ENCODE results near the gene SORCS3.

The SORCS3 gene

DNA sequence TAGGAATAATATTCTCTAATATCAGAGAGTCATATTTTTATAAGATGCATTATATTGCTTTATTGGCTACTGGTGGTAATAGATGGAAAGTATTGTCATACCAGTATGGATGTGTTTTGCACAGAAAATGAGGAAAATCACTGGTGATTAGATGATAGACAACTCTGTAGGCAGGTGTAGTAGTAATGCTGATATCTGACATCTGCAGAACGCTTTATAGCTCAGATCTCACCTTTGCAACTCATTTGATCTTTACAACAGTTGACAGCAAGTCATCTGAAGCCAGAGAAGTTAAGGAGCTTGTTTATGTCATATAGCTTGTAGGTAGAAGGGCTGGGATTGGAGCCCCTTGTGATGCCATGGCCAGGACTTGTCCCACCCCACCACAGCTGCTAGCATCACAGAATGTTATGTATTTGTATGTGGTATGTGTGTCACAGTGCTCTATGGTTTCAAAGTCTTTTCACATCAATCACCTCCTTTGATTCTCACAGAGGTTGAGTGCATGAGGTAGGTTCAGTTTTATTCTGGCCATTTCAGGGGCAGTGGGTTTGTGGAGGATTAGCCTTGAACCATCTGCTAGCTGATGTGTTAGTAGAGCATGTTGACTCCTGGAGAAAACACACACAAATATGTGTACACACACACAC is 140.0 kb downstream of the SORCS3 start:
- no peak for DNase-seq

DNA sequence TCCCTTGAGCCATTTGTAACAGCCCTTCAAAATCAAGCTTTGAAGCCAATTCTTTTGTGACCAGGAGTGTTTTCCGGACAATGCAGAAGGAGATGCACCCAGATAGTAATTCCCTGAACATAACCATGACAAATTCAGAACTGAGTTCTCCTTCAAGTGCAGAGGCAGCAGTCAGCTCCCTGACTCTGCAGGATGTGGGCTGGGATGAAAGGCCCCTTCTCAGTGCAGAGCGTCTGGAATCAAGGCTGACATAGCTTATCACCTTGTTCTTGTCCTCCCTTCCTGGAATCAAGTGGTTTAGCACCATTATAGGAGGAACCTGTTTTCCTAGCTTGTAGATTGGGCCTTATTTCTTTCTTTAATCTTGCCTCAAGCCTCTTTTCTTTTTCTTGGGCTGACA is 143.4 kb downstream of the SORCS3 start:
- DNase-seq = no peak

DNA sequence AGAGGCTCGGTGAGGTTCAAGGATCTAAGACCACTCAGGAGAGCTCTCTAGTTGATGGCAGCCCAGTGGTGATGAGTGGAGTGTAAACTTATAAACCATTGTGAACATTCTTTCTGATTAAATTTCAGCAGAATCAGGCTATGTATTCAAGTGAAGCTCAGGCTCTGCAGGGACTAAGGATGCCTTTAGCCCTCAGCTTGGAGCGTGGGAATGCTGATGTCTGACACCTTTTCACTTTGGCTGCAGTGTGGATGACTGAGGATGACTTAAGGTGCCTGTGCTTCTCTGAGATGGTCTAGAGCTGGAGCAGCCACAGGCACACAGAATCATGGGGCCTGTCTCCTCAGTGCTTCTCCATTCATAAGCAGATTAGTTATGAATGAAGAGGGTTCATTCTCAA is 150.4 kb downstream of the SORCS3 start:
- DNase-seq = no peak

DNA sequence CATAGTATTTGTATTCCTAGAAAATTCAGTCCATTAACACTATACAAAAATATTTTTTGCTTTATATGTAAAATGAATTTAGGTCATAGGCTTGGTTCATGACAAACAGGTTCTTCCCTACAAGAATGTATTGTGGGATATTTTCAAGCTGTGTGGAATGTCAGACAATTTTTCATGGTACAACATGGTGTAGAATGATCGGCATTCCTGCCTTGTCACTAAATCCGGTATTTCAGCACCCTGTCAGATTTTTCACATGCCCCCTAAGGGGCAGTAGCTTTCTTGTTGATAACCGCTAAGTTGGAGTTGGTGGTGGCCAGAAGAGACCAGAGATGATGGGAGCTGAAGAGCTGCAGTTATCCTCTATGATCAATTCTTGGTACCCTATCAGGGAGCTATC is 154.3 kb downstream of the SORCS3 start:
- DNase-seq = no peak

DNA sequence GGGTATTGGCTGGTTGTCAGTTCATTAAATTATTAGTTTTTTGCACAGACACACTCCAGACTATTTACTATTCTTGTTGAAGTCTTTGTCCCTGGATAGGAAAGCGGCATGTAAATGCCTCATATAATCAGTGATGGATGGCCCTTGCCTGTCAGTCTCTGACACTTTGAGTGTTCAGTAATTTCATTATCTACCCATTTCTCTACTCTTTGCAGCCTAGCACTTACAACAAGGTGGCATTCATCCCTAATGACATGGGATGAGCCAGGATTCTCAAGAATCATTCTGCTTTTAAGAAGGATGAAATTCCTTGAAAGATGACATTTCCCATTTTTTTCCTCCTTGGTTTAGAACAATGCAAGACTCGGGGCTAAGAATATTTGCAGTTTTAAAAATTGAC is 155.7 kb downstream of the SORCS3 start:
- DNase-seq = no peak

DNA sequence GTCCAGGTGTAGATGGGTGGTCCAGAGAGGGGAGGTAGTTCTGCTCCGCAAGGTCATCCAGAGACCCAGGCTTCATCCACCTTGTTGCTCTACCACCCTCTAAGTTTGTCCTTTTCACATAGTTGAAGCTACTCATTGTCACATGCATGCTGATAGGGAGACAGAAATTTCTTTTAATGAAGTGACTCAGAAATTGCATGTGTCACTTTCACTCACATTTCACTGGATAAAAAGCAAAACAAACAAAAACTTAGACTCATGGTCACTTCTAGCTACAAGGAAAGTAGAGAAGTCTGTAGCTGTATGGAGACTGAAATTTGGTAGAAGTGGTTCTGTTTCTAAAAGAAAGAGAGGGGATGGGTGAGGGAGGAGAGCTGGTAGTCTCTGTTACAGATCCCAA is 161.9 kb downstream of the SORCS3 start:
- DNase-seq = no peak

DNA sequence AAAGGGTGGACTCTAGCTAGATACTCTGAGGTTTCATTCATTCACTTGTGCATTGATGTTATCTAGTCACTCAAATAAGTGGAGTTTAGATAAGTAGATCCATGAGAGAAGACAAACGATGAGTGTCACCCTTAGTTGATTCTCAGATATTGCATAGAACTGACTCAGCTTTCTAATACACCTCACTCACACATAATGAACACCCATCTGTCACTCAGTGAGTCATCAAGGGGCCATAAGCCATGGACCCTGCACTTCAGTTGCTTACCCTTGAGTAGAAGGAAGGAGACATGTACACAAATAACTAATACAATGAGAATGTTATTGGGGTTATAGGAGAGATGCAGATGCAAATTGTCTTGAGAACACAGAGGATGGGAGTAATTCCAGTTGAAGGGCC is 163.8 kb downstream of the SORCS3 start:
- no peak for DNase-seq

DNA sequence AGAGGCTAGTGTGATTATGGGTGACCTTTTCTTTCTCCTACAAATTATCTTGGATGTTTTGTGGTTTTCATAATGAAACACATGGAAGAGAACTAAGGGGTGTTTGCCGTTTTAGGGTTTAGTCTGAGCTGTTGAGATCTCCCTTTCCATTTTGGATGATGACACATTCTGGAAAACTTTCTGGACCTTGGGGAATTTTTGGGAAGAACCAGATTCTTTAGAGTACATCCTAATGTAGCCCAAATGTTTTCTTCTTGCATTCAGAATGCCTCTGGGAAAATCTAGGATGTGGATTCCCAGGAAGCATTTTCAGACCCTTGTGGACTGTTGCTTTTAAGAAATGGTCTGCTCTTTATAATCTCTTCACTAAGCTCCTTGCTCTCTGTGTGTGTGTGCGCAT is 165.7 kb downstream of the SORCS3 start:
- DNase-seq = no peak

DNA sequence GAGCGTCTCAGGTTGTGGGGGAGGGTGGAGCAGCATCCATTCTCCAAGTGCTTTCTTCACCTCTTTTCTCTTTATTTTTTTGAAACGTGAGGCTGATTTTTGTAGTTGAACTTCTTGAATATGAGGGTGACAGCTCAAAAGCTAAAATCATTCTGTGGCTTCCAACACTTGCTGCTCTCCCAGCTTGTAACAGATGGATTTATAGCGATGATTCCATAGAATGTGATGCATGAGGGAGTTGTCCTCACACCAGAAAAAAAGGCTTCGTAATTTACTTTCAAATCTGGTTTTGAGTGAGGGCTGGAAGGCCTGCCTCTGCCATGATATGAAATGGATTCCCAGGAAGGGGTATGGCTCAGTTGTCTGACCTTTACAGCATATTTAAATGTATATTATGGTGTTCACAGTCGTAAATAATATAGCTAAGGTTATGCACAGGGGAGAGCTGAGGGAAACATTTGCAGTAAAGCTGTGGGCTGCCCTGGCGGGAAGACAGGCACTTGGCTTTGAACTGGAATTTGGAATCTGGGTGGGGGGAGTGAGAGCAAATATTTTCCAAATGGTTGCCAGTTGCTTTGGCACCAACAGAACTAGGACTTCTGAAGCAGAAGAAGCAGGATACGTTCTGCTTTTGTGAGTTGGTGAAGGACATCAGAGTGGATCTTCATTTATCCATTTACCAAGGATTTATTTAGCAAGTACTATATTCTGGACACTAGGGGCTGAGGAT is 166.7 kb downstream of the SORCS3 start:
- DNase-seq = no peak

DNA sequence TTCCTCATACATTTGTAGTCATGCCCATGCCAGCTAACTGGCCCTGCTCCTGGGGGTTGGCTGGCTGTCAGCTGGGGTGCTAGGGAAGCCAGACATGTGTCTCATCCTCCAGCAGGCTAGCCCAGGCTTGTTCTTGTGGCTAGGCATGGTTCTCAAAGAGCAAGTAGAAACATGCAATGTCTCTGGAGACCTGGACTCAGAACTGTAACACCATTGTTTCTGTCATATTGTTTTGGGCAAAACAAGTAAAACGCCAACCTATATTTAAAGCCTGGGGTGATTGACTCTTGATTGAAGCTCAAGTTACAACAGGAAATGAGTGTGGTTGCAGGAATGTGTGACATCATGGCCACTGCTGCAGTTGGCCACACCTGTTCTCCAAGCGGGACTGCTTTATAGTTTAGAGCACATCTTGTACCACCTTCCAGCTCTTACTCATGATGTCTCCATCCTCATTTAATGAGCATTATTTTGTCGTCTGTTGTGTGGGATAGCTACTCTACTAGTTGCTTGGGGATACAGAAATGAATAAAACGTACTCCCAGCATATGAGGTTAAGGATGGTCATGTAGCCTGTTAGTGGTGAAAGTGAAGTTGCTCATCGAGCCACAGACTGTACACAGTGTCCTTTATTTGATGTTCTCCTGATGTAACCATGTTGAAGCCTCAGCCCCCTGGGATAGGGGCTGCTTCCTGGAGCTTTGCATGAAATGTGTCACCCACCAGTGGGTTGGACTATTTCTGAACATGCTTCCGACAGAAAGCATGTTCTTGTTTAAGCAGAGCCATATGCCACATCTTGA is 168.4 kb downstream of the SORCS3 start:
- DNase-seq = no peak

DNA sequence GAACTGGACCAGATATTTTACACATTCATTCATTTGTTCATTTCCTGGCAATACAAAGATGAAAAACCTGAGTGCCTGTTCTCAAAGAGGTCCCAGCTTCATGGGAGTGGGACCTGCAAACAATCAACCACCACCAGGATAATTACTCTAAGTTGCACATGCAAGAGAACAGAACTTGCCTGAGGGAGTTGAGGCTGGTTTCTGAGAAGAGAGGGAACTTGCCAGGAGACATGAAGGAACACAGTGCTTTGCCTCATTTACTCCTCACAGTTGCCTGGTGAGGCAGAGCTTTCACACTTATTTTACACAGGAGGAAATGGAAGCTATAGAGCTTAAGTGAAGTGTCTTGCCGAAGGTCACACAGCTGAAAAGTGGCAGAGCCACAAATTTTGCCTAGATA is 170.1 kb downstream of the SORCS3 start:
- no peak for DNase-seq

DNA sequence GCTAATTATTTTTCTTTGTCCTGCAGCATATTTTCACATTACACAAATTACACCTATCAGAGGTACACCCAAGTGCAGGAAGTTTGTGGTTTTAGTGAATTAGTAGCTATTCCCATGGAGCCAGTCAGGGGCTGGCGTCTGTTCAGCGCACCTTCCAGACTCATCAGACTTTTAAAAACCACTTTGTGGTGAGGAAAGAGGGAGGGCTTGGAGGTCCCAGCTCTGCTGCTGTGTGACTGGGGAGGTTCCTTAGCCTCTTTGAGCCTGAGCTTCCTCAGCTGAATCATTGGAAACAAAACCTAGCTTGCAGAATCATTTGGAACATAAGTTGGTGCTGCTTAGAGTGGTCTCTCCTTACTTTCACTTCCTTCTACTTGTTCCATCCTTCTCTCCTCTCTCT is 175.4 kb downstream of the SORCS3 start:
- no peak for DNase-seq

DNA sequence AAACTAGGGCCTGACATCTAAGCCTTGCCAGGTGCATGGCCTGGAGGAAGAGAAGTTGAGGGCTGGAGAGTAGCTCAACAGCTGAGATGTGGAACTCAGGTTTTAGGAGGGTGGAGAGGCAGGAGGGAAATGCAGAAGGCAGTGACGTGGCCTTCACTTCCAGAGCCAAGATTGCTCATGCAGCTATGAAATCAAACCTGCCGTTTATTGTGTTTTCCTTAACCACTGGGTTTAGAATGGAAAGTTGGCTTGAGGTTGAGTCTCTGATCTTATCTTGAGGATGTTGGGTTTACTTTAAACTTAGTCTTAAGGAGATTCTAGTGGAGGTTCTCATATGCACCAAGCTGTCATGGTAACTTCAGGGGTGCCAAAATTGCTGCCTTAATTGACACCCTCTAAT is 178.6 kb downstream of the SORCS3 start:
- DNase-seq = no peak

DNA sequence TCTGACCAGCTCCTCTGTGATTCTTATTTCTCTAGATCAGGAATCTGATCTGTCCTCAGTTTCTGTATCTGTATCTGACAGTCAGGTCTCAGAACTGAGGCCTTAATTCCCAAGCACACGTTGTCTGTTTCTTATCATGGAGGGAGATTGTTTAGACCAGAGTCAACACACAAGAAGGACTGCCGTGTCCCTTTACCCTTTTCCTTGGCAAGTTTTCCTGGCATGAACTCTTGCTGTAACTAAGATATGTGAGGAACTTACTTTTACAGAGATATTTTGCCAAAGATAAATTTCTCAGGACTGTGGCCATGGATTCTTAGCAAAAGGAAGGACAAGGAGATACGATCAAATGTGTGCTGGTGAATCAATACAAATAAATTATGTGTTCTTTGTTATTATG is 181.0 kb downstream of the SORCS3 start:
- DNase-seq = no peak

DNA sequence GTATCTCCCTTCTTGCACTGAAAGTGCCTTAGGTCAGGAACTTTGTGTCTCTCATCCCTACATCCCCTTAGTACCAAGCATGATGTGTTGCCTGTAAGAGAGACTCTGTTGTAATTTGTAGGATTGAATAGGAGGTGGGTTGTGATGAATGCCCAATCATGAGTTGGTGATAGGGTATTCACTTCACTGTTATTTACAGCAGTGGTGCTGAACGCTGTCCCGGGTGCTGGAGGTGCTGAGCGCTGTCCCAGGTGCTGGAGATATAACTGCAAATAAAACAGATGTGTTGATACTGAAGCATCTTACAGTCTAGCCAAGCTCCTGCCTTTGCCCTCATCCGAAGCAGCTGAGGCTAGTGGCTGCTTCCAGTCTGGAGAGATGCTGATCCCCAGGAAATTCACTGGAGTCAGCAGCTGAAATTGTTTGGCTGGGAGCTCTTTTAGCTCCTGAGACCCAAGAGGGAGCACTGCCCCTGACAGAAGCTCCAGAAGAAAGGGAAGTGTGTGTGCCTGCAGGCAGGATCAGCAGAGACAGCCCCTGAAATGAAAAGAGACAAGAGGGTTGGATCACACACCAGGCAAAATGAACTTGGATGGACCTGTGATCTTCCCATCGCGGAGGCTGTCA is 183.4 kb downstream of the SORCS3 start:
- no peak for DNase-seq

DNA sequence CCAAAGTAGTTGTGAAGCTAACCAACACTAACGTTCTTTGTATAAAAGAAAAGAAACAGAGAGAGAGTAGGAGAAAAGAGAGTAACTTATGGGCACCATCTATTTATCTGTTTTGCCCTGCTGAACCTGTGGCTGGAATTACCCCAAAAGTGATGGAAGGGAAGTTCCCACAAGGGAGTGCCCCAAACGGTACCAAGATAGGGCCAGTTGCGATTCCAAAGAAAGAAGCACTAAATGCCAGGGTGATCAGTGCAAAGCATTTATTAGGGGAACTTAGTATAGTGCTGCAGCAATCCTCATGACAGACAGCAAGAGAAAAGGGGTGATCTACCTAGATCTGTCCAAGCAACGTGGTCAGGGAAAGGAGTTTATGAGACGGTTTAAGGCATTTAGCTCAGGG is 190.2 kb downstream of the SORCS3 start:
- no peak for DNase-seq

DNA sequence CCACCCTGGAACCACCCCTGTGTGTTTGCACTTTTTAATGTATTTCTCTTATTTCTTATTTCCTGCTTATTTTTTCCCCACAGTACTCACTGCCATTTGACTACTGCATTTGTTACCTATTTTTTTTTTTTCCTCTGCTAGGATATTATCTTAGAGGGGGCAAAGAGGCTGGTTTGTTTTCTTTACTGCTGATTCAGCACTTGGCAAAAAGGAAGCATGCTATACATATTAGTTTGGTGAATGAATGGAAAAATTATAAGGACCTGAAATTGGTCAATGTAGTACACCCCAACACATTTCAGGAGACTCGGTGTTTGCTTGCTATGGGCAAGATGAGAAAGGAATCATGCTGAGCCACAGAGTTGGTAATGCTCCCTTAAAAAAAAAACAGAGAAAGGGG is 193.5 kb downstream of the SORCS3 start:
- no peak for DNase-seq

DNA sequence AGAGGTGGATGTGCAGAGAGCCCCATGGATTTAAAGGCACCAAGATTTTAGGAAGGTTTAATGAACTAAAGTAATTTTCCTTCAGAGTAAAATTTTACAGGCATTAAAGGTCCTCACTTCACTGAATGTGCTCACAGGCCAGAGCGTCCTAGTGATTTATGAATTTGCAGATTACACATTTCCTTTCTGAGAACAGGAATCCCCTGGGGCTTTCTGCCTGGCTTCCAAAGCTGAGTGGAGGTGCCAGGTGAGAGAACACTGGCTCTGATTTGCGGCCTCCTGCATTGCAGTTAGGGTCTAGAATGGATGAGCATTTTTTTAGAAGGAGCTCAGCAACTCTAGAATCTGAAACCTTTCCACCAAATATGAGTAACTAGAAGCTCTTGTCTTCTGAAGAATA is 194.3 kb downstream of the SORCS3 start:
- no peak for DNase-seq

DNA sequence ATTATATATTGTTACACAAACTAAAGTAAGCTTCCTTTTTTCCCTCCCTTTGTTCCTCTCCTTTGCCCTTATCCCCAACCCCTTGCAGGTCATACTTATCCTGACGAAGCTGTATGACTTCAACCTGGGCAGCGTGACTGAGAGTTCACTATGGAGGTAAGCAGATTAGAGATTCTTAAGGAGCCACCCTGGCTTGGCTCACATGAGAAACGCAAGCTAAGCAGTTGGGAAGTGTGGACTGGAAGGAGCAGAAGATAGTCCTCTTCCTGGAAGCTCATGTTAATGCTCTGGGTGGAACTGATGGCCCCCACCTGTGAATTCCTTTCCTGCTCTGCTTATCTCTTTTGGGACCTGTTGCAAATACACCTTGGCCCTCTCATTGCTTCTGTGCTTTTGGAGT is 201.6 kb downstream of the SORCS3 start:
- no peak for DNase-seq

DNA sequence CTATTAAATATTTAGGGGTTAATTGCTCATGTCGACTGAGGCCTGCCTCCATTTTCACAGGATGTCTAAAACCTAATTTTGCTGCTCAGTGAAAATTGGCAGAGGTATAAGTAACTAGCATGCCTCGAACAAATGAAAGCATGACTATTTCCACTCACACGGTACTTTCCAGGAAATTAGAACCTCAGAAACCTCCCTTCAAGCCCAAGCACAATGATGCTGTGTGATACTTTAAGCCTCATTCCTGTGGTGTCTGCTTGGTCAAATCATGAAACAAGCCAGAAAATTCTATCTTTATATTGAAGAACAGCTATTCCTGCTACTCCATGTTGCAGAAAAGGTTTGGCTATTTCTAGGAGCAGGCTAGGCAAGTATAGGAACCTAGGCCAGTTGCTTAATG is 203.0 kb downstream of the SORCS3 start:
- no peak for DNase-seq

DNA sequence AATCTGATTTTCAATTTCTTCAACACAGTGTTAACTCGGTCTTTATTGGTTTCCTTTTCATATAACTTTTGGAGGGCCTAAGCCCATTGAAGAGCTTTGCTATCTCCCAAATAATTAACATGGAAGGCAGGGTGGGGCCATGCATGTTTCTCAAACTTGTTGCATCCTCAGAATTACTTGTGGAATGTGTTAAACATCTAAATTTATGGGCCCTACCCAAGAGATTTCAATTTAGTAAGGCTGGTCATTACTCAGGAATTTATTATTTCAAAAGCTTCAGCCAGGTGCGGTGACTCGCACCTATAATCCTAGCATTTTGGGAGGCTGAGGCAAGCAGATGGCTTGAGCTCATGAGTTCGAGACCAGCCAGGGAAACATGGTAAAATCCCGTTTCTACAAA is 208.9 kb downstream of the SORCS3 start:
- DNase-seq = no peak

DNA sequence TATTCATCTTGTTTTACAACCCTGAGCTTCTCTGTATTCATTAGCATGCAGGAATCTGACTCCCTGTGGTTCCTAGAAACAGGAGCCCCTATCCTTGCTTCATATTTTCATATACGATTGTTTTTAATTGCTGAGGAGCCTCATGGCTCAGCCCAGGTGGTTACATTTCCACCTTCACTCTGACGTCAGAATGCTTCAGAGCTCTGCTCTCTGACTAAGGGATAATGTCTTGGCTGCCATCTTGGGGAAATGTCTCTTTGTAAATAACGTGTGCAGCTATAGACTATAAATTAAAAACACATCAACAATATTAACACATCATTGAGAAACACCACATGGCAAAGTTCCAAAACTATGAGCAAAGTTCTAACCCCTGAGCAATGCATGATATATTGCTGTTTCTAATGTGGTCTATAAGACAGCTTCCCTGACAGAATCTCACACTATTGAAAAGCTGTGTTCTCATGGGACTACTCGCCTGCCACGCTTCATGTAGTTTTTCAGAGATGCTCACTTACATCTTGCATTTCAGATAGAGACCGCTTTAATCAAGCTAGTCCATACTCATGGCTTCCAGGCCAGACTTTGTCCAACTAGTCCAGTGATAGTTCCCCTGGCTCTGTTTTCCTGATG is 227.0 kb downstream of the SORCS3 start:
- DNase-seq = no peak

DNA sequence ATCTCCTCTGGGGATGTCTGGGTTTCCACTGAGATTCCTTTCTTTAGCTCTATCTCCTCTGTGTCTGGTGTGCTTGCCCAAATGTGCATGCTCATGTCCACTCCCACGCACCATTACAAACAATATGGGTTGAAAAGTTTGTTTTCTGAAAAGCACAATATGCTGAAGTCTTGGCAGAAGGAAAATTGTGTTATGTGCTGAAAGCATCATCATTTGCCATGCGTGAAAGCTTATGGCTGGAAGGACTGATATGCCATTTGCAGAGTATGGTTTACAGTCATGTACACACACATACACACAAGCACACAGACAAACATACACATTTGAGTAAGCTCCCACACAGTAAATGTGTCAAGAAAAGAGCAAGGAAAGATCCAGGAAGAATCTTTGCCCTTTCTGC is 231.6 kb downstream of the SORCS3 start:
- DNase-seq = no peak
